ENCODE measurements around the gene ZBTB7A.

Gene ZBTB7A

GRCh38 chr19:4066682-4067395 lies at the start of gene ZBTB7A:
TSS of gene ZBTB7A (minus strand) at chr19:4066899. CDS start at chr19:4055232, 11,667 bp downstream.
- DNase-seq = peak; percentile 54 to 73

GRCh38 chr19:4115818-4116385 lies 49.2 kb upstream of the ZBTB7A start:
- no peak for DNase-seq

GRCh38 chr19:4115050-4115817 lies 48.5 kb upstream of the ZBTB7A start:
- DNase-seq = no peak

- DNase-seq = no peak
Observed at GRCh38 chr19:4114181-4114580, 47.5 kb upstream of the ZBTB7A start.

- no peak for DNase-seq
Observed at GRCh38 chr19:4113398-4114088, 46.8 kb upstream of the ZBTB7A start.

- DNase-seq = no peak
Observed at GRCh38 chr19:4112367-4112766, 45.7 kb upstream of the ZBTB7A start.

GRCh38 chr19:4109626-4109945 lies 42.9 kb upstream of the ZBTB7A start:
- no peak for DNase-seq

GRCh38 chr19:4108767-4109625 lies 42.3 kb upstream of the ZBTB7A start:
- DNase-seq = no peak

GRCh38 chr19:4103080-4103433 lies 36.4 kb upstream of the ZBTB7A start:
- no peak for DNase-seq

GRCh38 chr19:4102339-4103079 lies 35.8 kb upstream of the ZBTB7A start:
- no peak for DNase-seq

GRCh38 chr19:4101496-4101770 lies 34.7 kb upstream of the ZBTB7A start:
- no peak for DNase-seq

GRCh38 chr19:4100647-4101495 lies 34.2 kb upstream of the ZBTB7A start:
- DNase-seq = no peak

- no peak for DNase-seq
Observed at GRCh38 chr19:4099041-4099764, 32.5 kb upstream of the ZBTB7A start.

- DNase-seq = no peak
Observed at GRCh38 chr19:4098493-4098892, 31.8 kb upstream of the ZBTB7A start.

- no peak for DNase-seq
Observed at GRCh38 chr19:4097501-4097900, 30.8 kb upstream of the ZBTB7A start.

GRCh38 chr19:4096049-4096892 lies 29.6 kb upstream of the ZBTB7A start:
- DNase-seq = no peak

GRCh38 chr19:4095488-4095844 lies 28.8 kb upstream of the ZBTB7A start:
- no peak for DNase-seq

- no peak for DNase-seq
Observed at GRCh38 chr19:4094761-4095487, 28.2 kb upstream of the ZBTB7A start.

GRCh38 chr19:4094291-4094690 lies 27.6 kb upstream of the ZBTB7A start:
- no peak for DNase-seq

All from NCI-H1930 (cell line).